Measurements from ENCODE around the gene TTLL8.

Gene TTLL8

DNA sequence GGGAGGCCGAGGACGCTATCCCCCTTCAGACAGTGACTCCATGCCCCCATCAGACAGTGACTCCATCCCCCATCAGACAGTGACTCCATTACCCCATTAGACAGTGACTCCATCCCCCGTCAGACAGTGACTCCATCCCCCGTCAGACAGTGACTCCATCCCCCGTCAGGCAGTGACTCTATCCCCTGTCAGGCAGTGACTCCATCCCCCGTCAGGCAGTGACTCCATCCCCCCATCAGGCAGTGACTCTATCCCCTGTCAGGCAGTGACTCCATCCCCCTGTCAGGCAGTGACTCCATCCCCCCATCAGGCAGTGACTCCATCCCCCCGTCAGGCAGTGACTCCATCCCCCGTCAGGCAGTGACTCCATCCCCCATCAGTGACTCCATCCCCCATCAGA is 9.1 kb upstream of the TTLL8 start:
- no peaks in the 10 kb centered on the region for H3K36me3 ChIP-seq (ENCODE audit: insufficient read depth, low read length)
- no peaks in the 10 kb centered on the region for H3K79me2 ChIP-seq (ENCODE audit: insufficient read depth, low read length)
- no peaks in the 10 kb centered on the region for H3K27me3 ChIP-seq (ENCODE audit: insufficient read depth, low read length, poor library complexity, severe bottlenecking)
- H3K4me3 ChIP-seq (ENCODE audit: low read length, poor library complexity, severe bottlenecking) = no peak overlapping the region
- no peak overlapping the region for H3K4me2 ChIP-seq (ENCODE audit: low read depth, low read length, poor library complexity, severe bottlenecking)
- no peak for TF ChIP-seq EZH2phosphoT487 (IDR thresholded peaks at IDR 0.05; ENCODE audit: borderline replicate concordance)
- TF ChIP-seq, protein P1, sequence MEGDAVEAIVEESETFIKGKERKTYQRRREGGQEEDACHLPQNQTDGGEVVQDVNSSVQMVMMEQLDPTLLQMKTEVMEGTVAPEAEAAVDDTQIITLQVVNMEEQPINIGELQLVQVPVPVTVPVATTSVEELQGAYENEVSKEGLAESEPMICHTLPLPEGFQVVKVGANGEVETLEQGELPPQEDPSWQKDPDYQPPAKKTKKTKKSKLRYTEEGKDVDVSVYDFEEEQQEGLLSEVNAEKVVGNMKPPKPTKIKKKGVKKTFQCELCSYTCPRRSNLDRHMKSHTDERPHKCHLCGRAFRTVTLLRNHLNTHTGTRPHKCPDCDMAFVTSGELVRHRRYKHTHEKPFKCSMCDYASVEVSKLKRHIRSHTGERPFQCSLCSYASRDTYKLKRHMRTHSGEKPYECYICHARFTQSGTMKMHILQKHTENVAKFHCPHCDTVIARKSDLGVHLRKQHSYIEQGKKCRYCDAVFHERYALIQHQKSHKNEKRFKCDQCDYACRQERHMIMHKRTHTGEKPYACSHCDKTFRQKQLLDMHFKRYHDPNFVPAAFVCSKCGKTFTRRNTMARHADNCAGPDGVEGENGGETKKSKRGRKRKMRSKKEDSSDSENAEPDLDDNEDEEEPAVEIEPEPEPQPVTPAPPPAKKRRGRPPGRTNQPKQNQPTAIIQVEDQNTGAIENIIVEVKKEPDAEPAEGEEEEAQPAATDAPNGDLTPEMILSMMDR (conservative IDR thresholded peaks at IDR 0.05; ENCODE audit: low read length) = no peak
- H3F3A ChIP-seq (ENCODE audit: low read depth) = no peaks in the 10 kb centered on the region
- no peak overlapping the region for H3K9ac ChIP-seq (ENCODE audit: low read depth, low read length, poor library complexity, severe bottlenecking)
- H4K20me1 ChIP-seq (ENCODE audit: insufficient read depth, low read length, poor library complexity, severe bottlenecking) = no peaks in the 10 kb centered on the region
- no peaks in the 10 kb centered on the region for H3K9me2 ChIP-seq (replicated peaks; ENCODE audit: low read depth, low read length)
- no peaks in the 10 kb centered on the region for H3K4me1 ChIP-seq (ENCODE audit: insufficient read depth, low read length, poor library complexity, severe bottlenecking)
- no peak overlapping the region for H2AFZ ChIP-seq (ENCODE audit: low read length)
- no peaks in the 10 kb centered on the region for H3K9me3 ChIP-seq (ENCODE audit: insufficient read depth, low read depth, low read length)

DNA sequence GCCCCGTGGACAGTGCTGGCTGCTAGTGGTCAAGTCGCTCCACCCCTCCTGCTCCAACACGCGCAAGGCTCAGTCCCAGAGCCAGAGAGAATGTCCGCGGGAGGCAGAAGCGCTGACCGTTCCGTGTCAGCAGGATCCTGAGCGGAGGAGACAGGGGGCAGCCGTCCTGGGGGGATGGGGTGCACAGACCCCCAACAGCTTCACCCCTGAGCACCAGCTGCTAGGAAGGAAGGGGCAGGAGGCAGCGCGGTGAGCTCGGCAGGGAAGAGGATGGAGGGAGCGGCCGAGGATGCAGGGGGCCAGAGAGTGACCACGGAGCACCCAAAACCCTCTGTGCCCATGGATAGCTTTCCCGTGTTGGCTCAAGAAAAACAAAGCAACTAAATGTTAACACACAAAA is 6.4 kb upstream of the TTLL8 start:
- Histone ChIP-seq H3K36me3 (ENCODE audit: insufficient read depth, low read length) (no peaks in the 10 kb centered on the region), H3K9me3 (ENCODE audit: insufficient read depth, low read depth, low read length) (no peaks in the 10 kb centered on the region), H3K9me2 (replicated peaks; ENCODE audit: low read depth, low read length) (no peaks in the 10 kb centered on the region), H4K20me1 (ENCODE audit: insufficient read depth, low read length, poor library complexity, severe bottlenecking) (no peaks in the 10 kb centered on the region), H3F3A (ENCODE audit: low read depth) (no peaks in the 10 kb centered on the region), H3K4me1 (ENCODE audit: insufficient read depth, low read length, poor library complexity, severe bottlenecking) (no peaks in the 10 kb centered on the region), H3K9ac (ENCODE audit: low read depth, low read length, poor library complexity, severe bottlenecking) (no peak overlapping the region), H3K4me3 (ENCODE audit: low read length, poor library complexity, severe bottlenecking) (no peak overlapping the region), H3K79me2 (ENCODE audit: insufficient read depth, low read length) (no peaks in the 10 kb centered on the region), H2AFZ (ENCODE audit: low read length) (no peak overlapping the region), H3K4me2 (ENCODE audit: low read depth, low read length, poor library complexity, severe bottlenecking) (no peak overlapping the region), H3K27me3 (ENCODE audit: insufficient read depth, low read length, poor library complexity, severe bottlenecking) (no peaks in the 10 kb centered on the region)
- TF ChIP-seq, protein P1 (conservative IDR thresholded peaks at IDR 0.05; ENCODE audit: low read length) = no peak
- no peak for TF ChIP-seq EZH2phosphoT487 (IDR thresholded peaks at IDR 0.05; ENCODE audit: borderline replicate concordance)

DNA sequence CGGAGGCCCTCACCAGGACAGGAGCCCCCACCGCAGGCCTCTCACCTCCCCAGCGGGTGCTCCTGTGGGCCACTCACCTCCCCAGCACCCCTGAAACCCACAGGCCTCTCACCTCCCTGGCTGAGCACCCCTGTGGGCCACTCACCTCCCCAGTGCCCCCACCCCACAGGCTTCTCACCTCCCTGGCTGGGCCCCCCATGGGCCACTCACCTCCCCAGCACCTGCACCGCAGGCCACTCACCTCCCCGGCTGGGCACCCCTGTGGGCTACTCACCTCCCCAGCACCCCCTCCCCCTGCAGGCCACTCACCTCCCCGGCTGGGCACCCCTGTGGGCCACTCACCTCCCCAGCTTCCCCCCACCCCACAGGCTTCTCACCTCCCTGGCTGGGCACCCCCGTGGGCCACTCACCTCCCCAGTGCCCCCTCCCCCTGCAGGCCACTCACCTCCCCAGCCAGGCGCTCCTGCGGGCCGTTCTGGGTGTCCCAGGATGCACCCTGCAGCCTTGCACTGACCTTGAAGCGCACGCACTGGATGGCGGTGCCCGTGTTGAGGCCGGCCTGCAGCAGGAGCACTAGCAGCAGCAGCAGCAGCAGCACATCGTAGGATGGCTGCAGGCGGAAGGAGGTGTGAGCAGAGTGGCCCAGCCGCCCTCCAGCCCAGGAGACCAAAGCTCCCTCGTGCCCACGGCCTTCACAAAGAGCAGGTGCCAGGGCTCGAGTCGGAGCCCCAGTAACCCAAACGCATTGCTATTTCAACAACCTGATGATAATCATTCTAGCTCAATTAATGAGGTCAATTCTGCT is 5.7 kb upstream of the TTLL8 start:
- Histone ChIP-seq H4K20me1 (ENCODE audit: insufficient read depth, low read length, poor library complexity, severe bottlenecking) (no peaks in the 10 kb centered on the region), H3K4me2 (ENCODE audit: low read depth, low read length, poor library complexity, severe bottlenecking) (no peak overlapping the region), H3K79me2 (ENCODE audit: insufficient read depth, low read length) (no peaks in the 10 kb centered on the region), H3K9me3 (ENCODE audit: insufficient read depth, low read depth, low read length) (no peaks in the 10 kb centered on the region), H3K9ac (ENCODE audit: low read depth, low read length, poor library complexity, severe bottlenecking) (no peak overlapping the region), H3K36me3 (ENCODE audit: insufficient read depth, low read length) (no peaks in the 10 kb centered on the region), H3K4me3 (ENCODE audit: low read length, poor library complexity, severe bottlenecking) (no peak overlapping the region), H2AFZ (ENCODE audit: low read length) (no peak overlapping the region), H3K27me3 (ENCODE audit: insufficient read depth, low read length, poor library complexity, severe bottlenecking) (no peaks in the 10 kb centered on the region), H3K9me2 (replicated peaks; ENCODE audit: low read depth, low read length) (no peaks in the 10 kb centered on the region), H3F3A (ENCODE audit: low read depth) (no peaks in the 10 kb centered on the region), H3K4me1 (ENCODE audit: insufficient read depth, low read length, poor library complexity, severe bottlenecking) (no peaks in the 10 kb centered on the region)
- TF ChIP-seq EZH2phosphoT487 (IDR thresholded peaks at IDR 0.05; ENCODE audit: borderline replicate concordance) = no peak
- TF ChIP-seq, protein P1 (conservative IDR thresholded peaks at IDR 0.05; ENCODE audit: low read length) = no peak

Data from Loucy (cell line).